GM18951 (cell line): ENCODE measurements around the gene KLK13.

ENCODE experiments used
- POLR2A ChIP-seq: IDR thresholded peaks from 4 replicates; pipeline ENCODE4 v1.6.1; 2011; ENCODE audit warnings: mild to moderate bottlenecking; ENCODE audit not compliant: insufficient read length, insufficient read depth; ENCODE audit errors: extremely low read depth
- in situ Hi-C: fragments of 300-500 bp; cut with MboI; formaldehyde crosslinking; loops from one replicate; pipeline ENCODE4 v1.12.0; 2022; ENCODE audit warnings: low sequenced_read_pairs, mixed read lengths, inconsistent platforms; ENCODE audit not compliant: unreplicated experiment

Gene KLK13

DNA sequence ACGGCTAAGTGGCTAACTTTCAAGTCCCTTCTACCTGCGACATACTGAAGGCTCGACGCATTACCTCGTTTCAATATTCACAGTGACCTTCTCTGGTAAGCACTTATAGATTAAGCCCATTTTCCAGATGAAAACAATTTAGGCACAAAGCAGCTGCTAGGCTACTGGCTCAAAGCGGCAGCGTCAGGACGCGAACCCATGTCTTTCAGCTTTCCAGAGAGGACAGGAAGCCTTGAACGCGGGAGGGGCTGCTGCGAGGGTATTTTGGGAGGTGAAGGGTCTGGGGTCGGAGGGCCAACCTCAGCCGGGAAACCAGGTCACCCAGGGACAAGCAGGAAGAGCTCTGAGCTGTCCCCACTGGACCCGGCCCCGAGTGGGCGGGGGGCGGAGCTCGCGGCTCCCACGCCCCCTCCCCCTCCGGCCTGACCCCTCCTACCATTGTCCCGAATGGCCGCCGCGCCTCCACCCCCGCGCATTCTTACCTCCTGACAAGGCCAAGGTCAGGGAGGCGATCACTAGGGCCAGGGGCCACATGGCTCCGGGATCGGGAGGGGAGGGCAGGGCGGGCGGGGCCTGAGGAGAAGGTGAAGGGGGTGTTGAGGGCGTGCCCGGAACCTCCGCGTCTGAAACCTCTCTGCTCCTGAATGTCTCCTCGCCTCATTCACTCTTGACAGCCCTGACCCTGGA is at the start of gene KLK13:
Gene KLK13 (minus strand): TSS at position 559 of the 687 bp plus-strand sequence. CDS start 25 bp downstream, at position 534.
- TF ChIP-seq POLR2A, result no peak
- in situ Hi-C loops, result no loop called here

- no peak for TF ChIP-seq POLR2A
- in situ Hi-C loops, result no loop called here
Measured at GRCh38 chr19:51114087-51114729, 49.3 kb upstream of the KLK13 start.

DNA sequence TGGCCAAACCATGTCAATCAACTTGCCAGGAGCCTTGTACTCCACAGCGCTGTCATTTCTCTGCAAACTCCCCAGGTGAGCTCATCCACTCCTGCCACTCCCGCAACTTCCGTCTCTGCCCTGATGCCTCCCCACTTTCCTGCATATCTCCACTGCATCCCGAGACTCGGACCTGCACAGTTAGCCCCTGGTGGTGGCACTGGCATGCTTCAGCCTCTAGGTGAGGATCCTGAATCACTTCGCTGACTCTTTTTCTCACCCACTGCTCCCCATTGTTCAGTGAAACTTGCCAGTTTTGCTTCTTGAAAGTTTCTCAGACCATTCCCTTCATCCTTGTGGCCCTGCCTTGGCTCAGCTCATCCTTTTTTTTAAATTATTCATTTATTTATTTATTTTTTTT is 46.7 kb upstream of the KLK13 start:
- no peak for TF ChIP-seq POLR2A
- in situ Hi-C loops, result no loop called here

DNA sequence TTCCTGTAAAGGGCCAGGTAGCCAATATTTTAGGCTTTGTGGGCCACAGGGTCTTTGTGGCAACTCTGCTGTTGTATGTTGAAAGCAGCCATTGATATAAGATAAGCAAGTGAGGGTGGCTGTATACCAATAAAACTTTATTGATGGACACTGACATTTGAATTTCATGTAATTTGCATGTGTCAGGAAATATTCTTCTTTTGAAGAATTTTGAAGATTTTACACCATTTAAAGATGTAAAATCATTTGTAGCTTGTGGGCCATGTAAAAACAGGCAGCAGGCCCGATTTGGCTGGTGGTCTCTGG is 45.7 kb upstream of the KLK13 start:
- no peak for TF ChIP-seq POLR2A
- in situ Hi-C loops, result no loop called here

GRCh38 chr19:51108805-51109146 is 43.9 kb upstream of the KLK13 start:
- in situ Hi-C loops, result no loop called here
- no peak for TF ChIP-seq POLR2A

DNA sequence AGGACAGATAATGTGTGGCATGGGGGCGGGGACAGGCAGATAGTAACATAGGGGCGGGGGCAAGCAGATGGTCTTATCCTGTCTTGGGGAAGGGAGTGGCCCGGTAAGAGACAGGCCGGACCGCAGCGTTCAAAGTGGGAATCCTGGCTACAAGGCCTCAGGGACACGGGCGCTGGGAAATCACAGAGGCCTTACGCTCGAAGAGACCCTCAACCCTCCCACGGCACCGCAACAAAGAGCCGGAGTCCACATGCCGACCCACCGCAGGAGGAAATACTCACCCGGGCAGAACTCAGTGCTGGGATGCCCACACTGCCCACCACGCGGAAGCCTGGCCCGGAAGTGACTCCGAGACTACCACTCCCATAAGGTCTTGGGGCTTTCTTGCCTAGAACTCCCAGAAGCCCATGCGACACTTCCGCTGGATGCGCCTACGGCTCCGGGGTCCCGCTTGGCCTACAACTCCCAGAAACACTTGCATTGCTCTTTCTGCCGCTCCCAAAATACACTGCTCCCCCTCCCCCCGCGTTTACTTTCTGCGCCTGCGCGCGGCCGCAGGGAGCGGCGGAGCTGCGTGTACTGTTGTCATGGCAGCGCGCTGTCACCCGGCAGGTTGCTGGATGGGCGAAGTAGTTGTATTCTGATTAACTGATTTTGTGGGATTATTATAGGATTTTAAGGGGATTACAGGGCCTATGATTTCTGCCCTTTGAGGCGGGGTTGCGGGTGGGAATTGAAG is 43.3 kb upstream of the KLK13 start, which contains the start of gene CTU1:
Gene CTU1 (minus strand): TSS at position 344 of the 739 bp plus-strand sequence. CDS start 3,840 bp downstream, outside the sequence.
- TF ChIP-seq POLR2A, result peak; percentile 81
- in situ Hi-C loops, result no loop called here

- no peak for TF ChIP-seq POLR2A
- in situ Hi-C loops, result no loop called here
Measured at GRCh38 chr19:51107406-51108065, 42.6 kb upstream of the KLK13 start.

- no peak for TF ChIP-seq POLR2A
- in situ Hi-C loops, result no loop called here
Measured at GRCh38 chr19:51103926-51104341, 39.0 kb upstream of the KLK13 start.

DNA sequence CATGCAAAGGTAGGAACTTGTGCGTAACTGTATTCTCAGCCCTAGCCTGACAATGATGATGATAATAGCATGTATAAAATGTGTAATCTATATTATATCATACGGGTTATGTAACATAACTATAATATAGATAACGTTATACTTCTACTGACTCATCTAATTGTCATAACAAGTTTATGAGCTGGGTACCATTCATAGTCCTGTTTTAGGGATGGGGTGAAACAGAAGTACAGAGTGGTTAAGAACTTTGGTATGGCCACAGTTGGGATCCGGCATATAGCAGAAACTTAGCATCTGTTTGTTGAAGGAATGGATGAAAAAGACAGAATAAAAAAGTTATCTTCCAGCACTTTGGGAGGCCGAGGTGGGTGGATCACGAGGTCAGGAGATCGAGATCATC is 38.1 kb upstream of the KLK13 start:
- no peak for TF ChIP-seq POLR2A
- in situ Hi-C loops, result no loop called here

DNA sequence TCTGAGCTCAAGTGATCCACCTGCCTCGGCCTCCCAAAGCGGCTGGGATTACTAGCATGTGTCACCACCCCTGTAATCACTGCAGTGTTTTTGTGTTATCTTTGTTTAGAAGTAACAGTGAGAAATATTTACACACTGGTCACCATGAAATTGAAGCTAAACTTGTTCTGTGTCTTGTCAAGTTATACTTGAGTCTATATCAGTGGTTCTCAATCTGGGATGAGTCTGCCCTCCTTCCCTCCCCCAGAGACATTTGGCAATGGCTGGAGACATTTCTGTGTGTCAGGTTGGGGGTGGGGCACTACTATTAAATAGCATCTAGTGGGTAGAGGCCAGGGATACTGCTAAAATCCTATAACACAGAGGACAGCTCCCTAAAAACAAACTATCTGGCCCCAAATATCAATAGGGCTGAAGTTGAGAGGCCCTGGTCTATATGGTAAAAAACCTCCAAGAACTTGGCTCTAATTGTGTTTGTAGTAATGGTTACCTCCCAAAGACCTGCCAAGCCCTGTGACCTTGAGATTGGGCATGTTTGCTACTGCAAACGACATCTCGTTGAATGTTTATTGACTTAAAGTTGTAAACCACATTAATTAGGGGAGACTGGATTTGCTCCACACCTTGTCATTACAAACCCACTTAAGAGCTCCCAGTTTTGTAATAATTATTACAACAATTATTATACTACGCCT is 36.4 kb upstream of the KLK13 start:
- in situ Hi-C loops, result no loop called here

DNA sequence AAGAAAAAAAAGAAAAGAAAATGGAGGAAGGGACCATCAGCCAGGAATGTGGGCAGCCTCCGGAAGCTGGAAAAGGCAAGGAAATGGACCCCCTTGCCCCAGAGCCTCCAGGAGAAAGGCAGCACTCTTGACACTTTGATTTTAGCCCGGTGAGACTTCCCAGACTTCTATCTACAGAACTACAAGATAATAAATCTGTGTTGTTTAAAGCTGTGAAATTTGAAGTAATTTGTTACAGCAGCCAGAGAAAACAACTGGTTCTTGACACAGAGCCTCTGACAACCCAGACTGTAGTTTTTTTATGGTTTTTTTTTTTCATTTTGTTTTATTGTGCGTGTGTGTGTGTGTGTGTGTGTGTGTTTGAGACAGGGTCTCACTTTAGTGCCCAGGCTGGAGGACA is 35.7 kb upstream of the KLK13 start:
- in situ Hi-C loops, result no loop called here
- no peak for TF ChIP-seq POLR2A

More for the DNA sequence above, 36.4 kb upstream of the KLK13 start:
- TF ChIP-seq POLR2A, result no peak

GRCh38 chr19:51099047-51099382 is 34.1 kb upstream of the KLK13 start:
- in situ Hi-C loops, result no loop called here
- no peak for TF ChIP-seq POLR2A
